Measurements from ENCODE around the gene BMAL1.

DNA sequence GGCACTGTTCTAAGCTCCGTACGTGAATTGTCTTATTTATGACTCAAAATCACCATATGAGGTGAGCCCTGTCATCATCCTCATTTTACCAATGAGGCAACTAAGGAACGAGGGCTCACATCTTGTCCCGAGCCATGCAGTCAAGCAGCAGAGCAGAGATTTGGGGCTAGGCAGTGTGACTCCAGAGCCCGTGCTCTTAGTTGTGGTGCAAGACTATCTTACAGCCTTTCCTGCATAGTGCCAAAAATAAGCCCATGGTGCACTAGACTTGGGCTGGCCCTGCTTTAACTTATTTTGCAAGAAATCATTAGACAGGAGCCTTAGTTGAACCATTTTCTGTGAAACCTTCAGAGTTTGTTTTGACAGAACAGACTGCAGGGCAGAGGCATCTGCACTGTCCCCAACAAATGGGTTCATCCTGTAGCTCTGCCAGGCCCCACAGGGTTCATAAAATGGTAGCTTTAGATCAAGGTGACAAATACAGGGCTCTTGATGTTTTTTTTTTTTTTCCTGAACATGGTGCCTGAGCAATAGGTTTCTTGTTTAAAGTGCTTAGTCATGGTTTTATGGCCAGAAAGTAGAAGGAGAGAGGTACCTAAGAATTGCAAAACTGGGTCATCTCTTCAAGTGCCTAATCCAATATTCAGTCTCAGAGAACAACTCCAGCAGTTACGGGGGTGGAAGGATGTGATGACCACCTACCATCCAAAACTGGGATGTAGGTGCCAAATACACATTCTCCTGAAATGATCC lies 56.6 kb downstream of the BMAL1 start:
- no peak for TF ChIP-seq CTCF (IDR thresholded peaks at IDR 0.05 in 8 of 11, conservative IDR thresholded peaks at IDR 0.05 in 3 of 11)
- TF ChIP-seq POLR2AphosphoS5 (IDR thresholded peaks at IDR 0.05) = no peak
